HTR-8/SVneo (cell line): ENCODE results near the gene MEIOSIN.
A peak's percentile ranks its signal among the peaks of the same experiment; 100 is the strongest.
"Not testable (repeated sequence)": the region's sequence is repeated elsewhere in the genome, so short reads cannot be mapped to it uniquely, and the experiment has no call there.

Experiments used
- DNase-seq: peaks from one replicate; pipeline ENCODE4 v3.0.0; 2011; ENCODE audit warnings: low spot score, mixed read lengths; ENCODE audit not compliant: insufficient read length
- FAIRE-seq: peaks from 2 replicates; lab custom pipeline; 2011; peaks lifted over from hg19 to GRCh38; lab: Jason Lieb, UNC

MEIOSIN gene, protein sequence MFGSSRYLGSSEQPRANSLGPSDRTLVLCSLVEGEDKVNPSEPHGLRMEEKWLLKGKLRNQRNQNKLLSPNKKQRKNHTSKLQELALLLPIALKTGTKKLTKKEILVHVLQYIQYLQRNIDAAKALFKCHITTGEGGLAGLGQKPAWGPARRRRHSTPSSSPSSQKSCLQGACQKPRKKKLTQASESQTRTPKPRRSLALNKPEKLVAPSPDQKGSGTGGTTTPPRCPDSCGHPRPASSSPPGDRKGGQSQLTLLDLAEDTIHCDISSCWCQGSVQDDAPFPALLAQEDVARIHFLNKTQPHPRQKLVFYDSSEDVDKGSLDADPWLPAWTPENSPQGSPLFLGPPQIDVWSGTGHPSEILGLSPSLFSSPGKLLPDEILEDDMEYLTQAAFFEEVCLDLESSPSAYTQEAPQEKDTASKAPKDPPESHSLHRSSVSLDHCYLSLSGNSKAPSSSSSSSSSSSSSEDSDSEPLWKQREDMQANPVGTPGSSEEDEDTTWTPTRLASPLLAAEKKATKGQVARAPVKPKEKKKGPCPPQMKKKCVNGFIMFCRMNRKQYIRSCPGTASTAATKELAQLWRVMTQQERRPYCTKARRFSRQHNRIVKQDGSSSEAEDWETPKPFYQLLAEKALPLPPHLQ

DNA sequence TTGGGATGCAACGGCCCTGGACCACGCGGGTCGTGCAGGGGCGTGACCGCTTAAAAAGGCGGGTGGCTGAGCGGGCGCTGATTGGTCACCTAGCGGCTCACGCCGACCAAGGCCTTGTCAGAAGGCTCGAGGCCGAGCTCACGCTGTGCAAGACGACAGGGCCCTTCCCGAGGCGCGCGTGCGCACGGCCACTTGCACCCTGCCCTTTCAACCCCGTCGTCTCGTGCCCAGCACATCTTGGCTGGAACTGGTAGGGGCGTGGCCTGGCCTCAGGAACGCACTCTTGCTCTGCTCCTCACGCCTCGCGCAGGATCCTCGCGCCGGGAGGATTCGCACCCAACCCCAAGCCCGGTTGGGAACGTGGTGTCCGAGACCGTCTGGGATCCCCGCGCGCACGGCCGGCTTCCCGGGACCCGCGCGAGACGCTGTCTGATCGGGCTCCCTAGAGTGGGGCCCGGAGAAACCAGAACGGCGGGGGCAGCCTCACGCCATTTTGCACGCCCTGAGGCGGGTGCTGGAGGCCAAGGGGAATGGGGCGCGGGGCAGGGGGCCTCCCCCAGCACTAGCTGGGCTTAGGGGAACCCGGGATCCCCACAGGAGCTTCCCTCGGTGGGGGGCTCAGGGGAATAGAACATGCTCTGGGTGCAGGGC is at the start of gene MEIOSIN:
Gene MEIOSIN (plus strand): TSS at position 280 of the 651 bp plus-strand sequence. CDS start 1,938 bp downstream, outside the sequence.
- FAIRE-seq, result no peak
- no peak for DNase-seq

DNA sequence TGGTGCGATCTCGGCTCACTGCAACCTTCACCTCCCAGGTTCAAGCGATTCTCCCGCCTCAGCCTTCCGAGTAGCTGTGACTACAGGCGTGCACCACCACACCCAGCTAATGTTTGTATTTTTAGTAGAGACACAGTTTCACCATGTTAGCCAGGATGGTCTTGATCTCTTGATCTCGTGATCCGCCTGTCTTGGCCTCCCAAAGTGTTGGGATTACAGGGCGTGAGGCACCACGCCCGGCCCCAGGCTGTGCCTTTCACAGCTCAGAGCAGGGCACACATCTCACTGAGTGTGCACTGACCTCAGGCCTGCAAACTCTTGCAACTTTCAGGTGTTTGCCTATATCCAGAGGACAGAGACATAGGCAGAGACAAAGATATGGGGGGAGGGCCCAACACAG is 48.2 kb upstream of the MEIOSIN start:
- FAIRE-seq, DNase-seq: not testable (repeated sequence)

DNA sequence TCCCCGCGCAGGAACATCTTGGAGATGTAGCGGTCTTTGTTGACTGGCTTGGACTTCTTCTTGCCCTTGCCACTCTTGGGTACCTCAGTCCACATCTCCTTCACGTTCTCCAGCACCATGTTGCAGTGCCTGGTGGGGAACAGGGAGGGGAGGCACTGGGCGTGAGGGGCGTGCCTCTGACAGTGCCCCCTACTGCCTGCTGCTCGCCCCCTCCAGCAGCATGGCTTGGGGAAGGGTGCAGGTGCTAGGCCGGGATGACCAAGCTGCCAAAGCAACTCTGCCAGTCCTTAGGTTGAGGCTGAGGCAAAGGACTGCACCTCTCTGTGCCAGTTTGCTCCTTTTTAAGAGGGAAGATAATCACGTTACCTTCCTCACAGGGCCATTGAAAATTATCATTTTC is 45.6 kb upstream of the MEIOSIN start:
- DNase-seq, result no peak
- no peak for FAIRE-seq

DNA sequence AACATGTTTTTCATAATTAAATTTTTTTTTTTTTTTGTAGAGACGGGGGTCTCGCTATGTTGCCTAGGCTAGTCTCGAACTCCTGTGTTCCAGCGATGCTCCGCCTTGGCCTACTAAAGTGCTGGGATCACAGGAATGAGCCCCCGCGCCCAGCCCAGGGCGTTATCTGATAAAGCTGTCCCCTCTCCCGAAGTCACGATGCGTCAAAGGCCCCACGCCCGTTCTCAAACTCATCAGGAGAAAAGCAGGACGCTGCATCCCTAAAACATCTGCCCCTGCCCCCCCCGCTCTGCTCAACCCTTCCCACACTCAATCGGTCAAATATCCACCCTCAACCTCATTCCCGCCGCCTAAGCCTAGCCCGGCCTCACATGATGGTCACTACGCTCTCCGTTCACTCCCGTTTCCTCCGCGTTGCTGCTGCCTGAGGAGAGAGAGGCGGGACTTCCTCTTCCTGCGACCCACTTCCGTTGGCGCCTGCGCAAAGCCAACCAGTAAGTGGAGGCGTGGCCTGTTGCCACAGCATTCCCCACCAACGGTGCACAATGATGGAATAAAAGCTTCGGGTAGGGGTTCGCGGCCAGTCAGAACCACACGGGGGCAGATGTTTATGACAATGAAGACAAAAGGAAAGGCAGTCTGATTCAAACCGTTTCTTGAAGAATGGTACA is 41.6 kb upstream of the MEIOSIN start, which contains the start of gene SNRPD2:
Gene SNRPD2 (minus strand): TSS at position 438 of the 671 bp plus-strand sequence. CDS start 65 bp downstream, at position 373.
- peak; percentile 90 for DNase-seq
- FAIRE-seq, result peak; percentile 87

DNA sequence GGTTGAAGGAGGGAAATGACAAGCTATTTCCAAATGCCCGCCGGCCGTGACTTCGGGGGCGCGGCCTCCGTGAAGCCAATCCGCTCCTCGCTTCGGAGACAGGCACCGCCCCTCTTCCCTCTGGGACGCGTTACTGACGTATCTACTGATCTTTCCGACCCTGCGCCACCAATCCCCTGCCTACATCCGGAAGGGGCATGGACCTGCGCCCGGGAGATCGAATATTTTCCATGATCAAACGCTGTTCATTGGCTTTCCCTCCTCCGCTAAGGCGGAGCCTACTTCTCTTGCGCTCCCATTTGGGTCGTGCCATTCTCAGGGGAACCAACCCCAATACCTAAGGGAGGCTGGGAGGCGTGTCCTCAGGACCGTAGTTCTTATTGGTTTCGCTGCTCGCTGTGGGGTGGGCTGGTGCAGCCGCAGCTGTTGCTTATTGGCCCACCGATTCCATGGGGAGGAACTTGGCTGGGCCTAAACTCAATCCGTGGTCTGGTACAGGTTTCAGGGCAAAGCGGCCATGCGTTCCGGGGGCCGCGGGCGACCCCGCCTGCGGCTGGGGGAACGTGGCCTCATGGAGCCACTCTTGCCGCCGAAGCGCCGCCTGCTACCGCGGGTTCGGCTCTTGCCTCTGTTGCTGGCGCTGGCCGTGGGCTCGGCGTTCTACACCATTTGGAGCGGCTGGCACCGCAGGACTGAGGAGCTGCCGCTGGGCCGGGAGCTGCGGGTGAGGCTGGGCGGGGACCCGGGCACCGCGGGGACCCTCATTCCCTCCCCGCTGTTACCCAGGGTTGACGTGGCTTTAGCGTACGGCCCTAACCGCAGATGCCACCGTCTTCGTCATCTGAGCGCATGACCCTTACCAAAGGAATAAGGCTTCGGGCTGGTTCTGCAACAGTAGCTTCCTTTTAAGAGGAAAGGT is 40.8 kb upstream of the MEIOSIN start, which contains the start of gene QPCTL:
Gene QPCTL (plus strand): TSS at position 480 of the 919 bp plus-strand sequence. CDS start 38 bp downstream, at position 518.
- FAIRE-seq, result peak; percentile 97
- peak; percentile 97 for DNase-seq

DNA sequence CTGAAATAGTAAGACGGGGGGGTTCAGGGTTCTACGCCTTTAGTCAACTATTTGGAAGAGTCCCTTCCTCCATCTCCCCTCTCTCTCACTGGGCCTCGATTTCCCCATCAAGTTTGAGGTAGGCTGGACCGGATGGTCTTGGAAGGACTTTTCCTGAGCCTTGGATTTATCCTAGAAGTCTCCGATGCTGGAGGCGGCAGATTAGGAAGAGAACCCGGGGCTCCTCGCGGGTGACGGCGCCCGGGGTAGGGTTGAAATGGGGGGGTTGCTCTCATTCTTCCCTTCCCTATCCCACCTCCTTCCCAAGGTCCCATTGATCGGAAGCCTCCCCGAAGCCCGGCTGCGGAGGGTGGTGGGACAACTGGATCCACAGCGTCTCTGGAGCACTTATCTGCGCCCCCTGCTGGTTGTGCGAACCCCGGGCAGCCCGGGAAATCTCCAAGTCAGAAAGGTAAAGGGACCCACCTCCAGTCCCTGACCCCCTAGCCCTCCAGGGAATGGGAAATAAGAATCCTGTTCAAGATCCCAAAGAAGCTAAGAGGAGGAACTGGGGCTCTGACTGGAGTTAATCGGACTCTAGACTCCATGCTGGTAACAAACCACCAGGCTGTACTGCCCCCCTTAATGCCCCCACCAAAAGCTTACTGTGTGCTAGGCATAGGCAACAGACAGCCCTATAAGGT is 40.0 kb upstream of the MEIOSIN start:
- DNase-seq, result peak; percentile 80
- FAIRE-seq, result no peak

DNA sequence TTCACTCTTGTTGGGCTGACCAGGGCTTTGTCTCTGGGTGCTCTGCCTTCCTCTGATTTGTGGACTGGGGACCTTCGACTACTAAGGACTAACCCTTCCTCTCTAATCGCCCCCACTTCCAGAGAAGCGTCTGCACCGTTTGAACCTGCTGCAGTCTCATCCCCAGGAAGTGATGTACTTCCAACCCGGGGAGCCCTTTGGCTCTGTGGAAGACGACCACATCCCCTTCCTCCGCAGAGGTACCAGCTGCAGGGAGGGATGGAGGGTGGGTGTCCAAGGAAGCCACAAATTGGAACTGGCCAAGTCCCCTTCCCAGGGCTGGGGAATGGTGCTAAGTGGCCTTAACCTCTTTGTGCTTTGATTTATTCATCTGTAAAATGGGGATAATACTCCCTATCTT is 31.6 kb upstream of the MEIOSIN start:
- FAIRE-seq (no peak), DNase-seq (no peak)

DNA sequence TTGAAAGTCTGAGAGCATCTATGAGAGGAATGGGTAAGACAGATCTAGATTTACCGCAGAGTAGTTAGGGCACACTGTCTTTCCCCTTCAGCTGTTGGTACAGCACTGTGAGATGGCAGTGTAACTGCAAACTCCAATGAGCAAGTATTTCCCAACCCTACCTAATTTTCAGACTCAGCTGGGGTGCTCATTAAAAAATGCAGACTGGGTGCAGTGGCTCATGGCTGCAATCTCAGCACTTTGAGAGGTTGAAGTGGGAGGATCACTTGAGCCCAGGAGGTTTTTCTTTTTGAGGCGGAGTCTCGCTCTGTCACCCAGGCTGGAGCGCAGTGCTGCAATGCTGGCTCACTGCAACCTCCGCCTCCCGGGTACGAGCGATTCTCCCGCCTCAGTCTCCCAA is 28.1 kb upstream of the MEIOSIN start:
- DNase-seq (no peak), FAIRE-seq (no peak)

DNA sequence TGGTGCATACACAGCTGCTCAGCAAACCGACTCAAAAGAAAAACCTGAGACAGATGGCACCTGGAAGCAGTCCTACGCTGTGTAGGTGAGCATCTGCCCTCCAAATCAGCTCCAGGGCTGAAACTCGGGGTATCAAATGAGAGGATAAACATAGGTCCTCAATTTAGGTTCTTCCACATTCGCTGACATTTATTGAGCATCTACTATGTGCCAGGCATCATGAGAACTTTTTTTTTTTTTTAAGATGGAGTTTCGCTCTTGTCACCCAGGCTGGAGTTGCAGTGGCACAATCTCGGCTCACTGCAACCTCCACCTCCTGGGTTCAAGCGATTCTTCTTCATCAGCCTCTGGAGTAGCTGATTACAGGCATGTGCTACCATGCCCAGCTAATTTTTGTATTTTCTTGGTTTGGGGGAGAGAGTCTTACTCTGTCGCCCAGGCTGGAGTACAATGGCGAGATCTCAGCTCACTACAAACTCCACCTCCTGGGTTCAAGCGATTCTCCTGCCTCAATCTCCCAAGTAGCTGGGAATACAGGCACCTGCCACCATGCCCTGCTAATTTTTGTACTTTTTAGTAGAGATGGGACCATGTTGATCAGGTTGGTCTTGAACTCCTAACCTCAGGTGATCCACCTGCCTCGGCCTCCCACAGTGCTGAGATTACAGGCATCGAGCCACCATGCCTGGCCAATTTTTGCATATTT is 27.4 kb upstream of the MEIOSIN start:
- FAIRE-seq (no peak), DNase-seq (no peak)

DNA sequence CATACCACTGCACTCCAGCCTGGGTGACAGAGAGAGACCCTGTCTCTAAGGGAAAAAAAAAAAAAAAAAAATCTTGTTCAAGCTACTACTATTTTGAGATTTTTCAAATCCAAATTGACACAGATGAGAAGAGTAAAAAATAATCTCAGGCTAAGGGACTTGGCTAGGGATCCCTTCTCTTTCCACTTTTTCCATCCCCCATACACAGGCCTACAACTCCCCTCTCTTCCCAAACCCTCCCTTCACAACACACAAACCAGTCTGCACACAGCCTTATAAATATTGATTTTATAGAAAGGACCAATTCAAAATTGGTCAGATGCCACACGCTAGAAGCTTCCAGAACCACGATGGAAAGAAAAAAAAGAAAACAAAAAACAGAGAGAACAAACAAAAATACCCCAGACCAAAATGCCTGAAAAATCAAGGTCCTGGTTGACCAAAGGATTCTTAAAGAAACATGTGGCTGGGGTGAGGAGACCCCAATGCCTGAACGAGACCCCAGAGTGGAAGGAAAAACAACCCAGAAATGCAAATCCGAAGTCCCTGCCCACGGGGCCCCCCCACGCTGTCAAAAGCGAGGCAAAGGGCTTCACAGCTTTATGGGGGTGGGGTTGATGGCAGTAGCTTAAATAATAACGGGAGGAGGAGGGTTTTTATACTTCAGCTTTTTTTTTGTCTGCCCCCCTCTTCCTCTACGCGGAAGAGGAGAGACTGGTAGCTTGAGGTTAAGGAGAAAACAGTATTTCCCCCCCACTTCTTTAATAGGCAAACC is 22.7 kb upstream of the MEIOSIN start:
- FAIRE-seq (no peak), DNase-seq (no peak)

DNA sequence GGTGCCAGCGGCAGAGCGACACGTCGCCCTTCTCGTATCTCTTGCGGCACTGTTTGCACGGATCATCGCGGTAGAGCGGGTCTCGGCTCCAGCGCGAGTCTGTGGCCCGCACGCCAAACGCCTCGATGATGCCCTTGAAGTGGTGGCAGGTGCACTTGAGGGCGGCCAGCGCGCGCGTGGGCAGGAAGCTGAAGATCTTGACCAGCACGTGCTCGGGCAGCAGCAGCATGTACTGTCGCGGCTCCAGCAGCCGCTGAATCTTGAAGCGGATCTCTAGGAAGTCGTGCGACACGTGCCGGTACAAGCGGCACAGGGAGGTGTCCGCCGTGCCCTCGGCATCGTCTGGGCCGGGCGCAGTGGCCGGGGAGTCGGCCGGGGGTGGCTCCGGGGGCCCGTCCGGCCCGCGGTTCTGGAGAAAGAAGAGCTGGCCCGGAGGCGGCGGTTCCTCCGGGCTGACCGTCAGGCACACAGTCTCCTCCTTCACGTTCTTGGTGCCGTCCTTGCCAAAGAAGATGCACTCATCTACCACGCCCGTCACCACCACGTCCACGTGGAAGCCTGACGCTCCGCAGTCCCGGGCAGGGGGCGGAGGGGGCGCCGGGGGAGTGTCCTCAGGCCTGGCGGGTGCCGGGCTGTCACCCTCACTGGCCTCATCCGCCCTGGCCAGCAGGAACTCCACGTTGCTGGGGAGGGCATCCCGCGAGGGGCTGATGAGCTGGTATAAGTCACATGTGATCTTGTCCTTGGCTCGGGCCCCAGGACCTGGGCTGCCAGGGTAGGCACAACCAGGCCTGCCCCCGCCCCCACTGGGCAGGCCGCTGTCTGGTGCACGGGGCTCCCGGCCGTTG is 21.2 kb upstream of the MEIOSIN start:
- FAIRE-seq (no peak), DNase-seq (no peak)

DNA sequence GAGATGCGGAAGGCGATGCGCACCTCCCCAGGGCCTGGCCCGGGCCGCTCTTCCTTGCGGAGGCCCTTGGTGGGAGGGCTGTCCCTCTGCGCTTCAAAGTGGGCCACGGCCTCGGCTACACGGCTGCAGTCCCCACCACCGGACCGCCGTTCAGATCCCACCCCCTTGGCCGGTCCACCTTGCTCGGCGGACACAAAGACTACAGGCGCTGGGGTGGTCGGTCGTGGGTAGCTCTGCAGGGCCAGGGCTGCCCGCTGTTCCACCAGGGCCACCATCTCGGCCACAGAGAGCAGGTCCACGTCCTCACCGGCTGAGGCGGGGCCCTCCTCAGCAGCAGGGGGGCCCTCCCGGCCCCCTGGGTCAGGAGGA is 20.6 kb upstream of the MEIOSIN start:
- no peak for FAIRE-seq
- DNase-seq, result no peak

DNA sequence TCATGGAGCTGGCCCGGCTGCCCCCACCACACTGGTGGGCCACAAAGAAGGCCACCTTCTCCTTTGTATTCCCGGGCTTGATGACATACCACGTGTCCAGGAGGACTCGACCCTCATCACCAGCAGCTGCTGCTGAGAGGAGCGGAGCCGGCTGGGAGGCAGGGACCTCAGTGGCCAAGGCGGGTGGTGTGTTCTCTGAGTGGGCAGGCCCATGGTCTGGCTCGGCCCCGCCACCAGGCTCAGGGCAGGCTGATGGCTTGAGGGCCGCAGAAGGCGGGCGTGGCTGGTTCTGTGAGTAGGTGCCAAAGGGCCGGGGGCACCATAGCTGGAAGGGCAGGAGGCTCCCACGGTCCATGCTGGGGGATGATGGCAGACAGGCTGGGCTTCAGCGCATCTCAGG is 20.1 kb upstream of the MEIOSIN start:
- FAIRE-seq (no peak), DNase-seq (no peak)

DNA sequence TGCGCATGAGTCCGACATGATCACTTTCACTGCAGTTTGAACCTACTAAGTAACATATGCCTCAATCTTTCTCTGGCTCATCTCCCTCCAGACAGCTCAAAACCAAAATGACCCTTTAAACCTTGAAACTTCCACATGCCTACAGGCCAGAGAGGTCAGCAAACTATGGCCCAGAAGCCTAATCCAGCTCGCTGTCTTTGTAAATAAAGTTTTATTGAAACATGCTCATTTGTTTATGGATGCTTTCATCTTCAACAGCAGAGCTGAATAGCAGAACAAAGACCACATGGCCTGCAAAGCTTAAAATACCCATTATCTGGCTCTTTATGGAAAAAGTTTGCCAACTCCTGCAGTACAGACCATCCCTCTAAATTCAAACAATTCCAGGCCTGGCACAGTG is 18.1 kb upstream of the MEIOSIN start:
- no peak for FAIRE-seq

DNA sequence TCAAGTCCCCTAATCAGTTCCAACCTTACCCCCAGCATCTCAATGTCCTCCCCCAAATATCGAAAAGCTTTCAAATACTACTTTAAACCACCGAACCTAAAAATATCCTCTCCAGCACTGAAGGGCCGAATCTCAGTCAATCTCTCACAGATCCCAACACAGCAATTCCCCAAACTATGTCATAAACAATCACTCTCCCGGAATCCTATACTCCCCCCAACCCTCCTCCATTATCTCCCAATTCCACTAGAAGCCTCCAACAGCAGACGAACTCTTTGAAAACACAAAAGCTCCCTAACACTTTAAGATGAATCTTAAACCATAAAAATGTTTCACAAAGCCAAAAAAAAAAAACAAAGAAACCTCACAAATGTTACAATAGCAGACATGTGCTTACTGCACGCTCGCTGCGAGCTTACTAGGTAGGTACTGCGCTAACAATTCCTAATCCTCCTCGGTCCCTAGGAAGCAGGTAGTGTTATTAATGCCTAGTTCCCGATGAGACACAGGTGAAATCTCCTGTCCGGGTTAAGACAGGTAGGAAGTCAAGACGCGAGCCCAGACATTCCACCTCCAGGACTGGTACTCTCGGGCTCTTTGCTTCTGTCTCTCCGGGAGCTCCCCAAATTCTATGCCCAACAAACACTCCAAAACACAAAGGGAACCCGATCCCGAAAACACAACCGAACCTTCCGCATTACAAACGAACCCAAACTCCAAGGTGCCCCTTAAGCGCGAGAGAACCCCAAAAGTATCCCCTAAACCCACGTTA is 16.7 kb upstream of the MEIOSIN start:
- no peak for DNase-seq
- no peak for FAIRE-seq

More for the DNA sequence above, 18.1 kb upstream of the MEIOSIN start:
- DNase-seq, result no peak
